ENCODE results near the gene PCTP. TPM values are rescaled to one million over a fixed set of nuclear protein-coding genes. Genes with fewer than 3 reads are reported as not detected.

The PCTP gene
- total RNA-seq, 1 donor from 2014 or later, result 8.4 TPM

GRCh38 chr17:55710829-55711496 lies 39.9 kb upstream of the PCTP start:
- DNase-seq (ENCODE audit: extremely low spot score, unreplicated experiment), result no peak
- H3K4me1 Mint-ChIP-seq (ENCODE audit: unreplicated experiment), result peaks cover 8% of the 10 kb centered on the region
- H3K4me3 Mint-ChIP-seq (ENCODE audit: unreplicated experiment), result no peak overlapping the region
- H3K36me3 Mint-ChIP-seq (ENCODE audit: unreplicated experiment), result no peaks in the 10 kb centered on the region
- H3K9me3 Mint-ChIP-seq (ENCODE audit: unreplicated experiment), result no peaks in the 10 kb centered on the region
- TF ChIP-seq CTCF (IDR thresholded peaks at IDR 0.05), result no peak
- peaks cover 27% of the 10 kb centered on the region for H3K27me3 Mint-ChIP-seq (ENCODE audit: unreplicated experiment)
- no peak overlapping the region for H3K27ac Mint-ChIP-seq (ENCODE audit: unreplicated experiment)

GRCh38 chr17:55717432-55717831 lies 33.4 kb upstream of the PCTP start:
- no peak overlapping the region for H3K4me3 Mint-ChIP-seq (ENCODE audit: unreplicated experiment)
- H3K9me3 Mint-ChIP-seq (ENCODE audit: unreplicated experiment), result no peaks in the 10 kb centered on the region
- no peaks in the 10 kb centered on the region for H3K27me3 Mint-ChIP-seq (ENCODE audit: unreplicated experiment)
- H3K4me1 Mint-ChIP-seq (ENCODE audit: unreplicated experiment), result peaks cover 11% of the 10 kb centered on the region
- H3K27ac Mint-ChIP-seq (ENCODE audit: unreplicated experiment), result no peak overlapping the region
- no peak for TF ChIP-seq CTCF (IDR thresholded peaks at IDR 0.05)
- peaks cover 2% of the 10 kb centered on the region for H3K36me3 Mint-ChIP-seq (ENCODE audit: unreplicated experiment)
- no peak for DNase-seq (ENCODE audit: extremely low spot score, unreplicated experiment)

GRCh38 chr17:55717898-55718735 lies 32.7 kb upstream of the PCTP start:
- no peak overlapping the region for H3K4me3 Mint-ChIP-seq (ENCODE audit: unreplicated experiment)
- DNase-seq (ENCODE audit: extremely low spot score, unreplicated experiment), result peak; percentile 88
- H3K27ac Mint-ChIP-seq (ENCODE audit: unreplicated experiment), result no peak overlapping the region
- H3K27me3 Mint-ChIP-seq (ENCODE audit: unreplicated experiment), result no peaks in the 10 kb centered on the region
- H3K9me3 Mint-ChIP-seq (ENCODE audit: unreplicated experiment), result no peaks in the 10 kb centered on the region
- TF ChIP-seq CTCF (IDR thresholded peaks at IDR 0.05), result peak; percentile 84
- peaks cover 2% of the 10 kb centered on the region for H3K36me3 Mint-ChIP-seq (ENCODE audit: unreplicated experiment)
- peaks cover 18% of the 10 kb centered on the region for H3K4me1 Mint-ChIP-seq (ENCODE audit: unreplicated experiment)

- no peak overlapping the region for H3K4me3 Mint-ChIP-seq (ENCODE audit: unreplicated experiment)
- H3K36me3 Mint-ChIP-seq (ENCODE audit: unreplicated experiment), result peaks cover 2% of the 10 kb centered on the region
- H3K9me3 Mint-ChIP-seq (ENCODE audit: unreplicated experiment), result no peaks in the 10 kb centered on the region
- H3K27me3 Mint-ChIP-seq (ENCODE audit: unreplicated experiment), result no peaks in the 10 kb centered on the region
- TF ChIP-seq CTCF (IDR thresholded peaks at IDR 0.05), result no peak
- no peak for DNase-seq (ENCODE audit: extremely low spot score, unreplicated experiment)
- H3K27ac Mint-ChIP-seq (ENCODE audit: unreplicated experiment), result no peak overlapping the region
- H3K4me1 Mint-ChIP-seq (ENCODE audit: unreplicated experiment), result peaks cover 49% of the 10 kb centered on the region
Observed at GRCh38 chr17:55720919-55721836, 29.7 kb upstream of the PCTP start.

Data from osteocyte (in vitro differentiated cells).